ENCODE data around the gene HSD3B2. TPM values are rescaled to one million over a fixed set of nuclear protein-coding genes. Genes with fewer than 3 reads are reported as not detected.

The HSD3B2 gene
- total and polyA plus RNA-seq, 2 donors (not counting 3 experiments of a cell fraction or from before 2014, with no cell fraction given) = not detected

GRCh38 chr1:119390526-119390925 lies 24.4 kb upstream of the HSD3B2 start:
- no peak for DNase-seq (ENCODE audit: low read depth, low spot score)
- H3K4me1 ChIP-seq (ENCODE audit: control insufficient read depth, extremely low read depth, insufficient read depth, low read length) = no peaks in the 10 kb centered on the region
- TF ChIP-seq POLR2A (IDR thresholded peaks at IDR 0.05; ENCODE audit: low read depth, low read length) (no peak), CTCF (IDR thresholded peaks at IDR 0.05; ENCODE audit: extremely low read depth in 1 of 2, insufficient read depth in 1 of 2, low read depth in 1 of 2, low read length in 2 of 2) (no peak), EZH2 (IDR thresholded peaks at IDR 0.05; ENCODE audit: borderline replicate concordance, low read depth, low read length, severe bottlenecking) (no peak), MYC (IDR thresholded peaks at IDR 0.05; ENCODE audit: low read depth, low read length) (no peak), POLR2AphosphoS5 (IDR thresholded peaks at IDR 0.05; ENCODE audit: insufficient read depth, low read depth, low read length) (no peak), GATA2 (IDR thresholded peaks at IDR 0.05; ENCODE audit: insufficient read depth, insufficient read length, low read depth, low read length) (no peak), MAX (IDR thresholded peaks at IDR 0.05; ENCODE audit: insufficient read depth, insufficient read length) (no peak), FOS (IDR thresholded peaks at IDR 0.05; ENCODE audit: borderline replicate concordance, insufficient read depth, low read length) (no peak), JUN (IDR thresholded peaks at IDR 0.05; ENCODE audit: borderline replicate concordance, insufficient read depth, insufficient read length, low read depth) (no peak)
- H3K36me3 ChIP-seq (ENCODE audit: control insufficient read depth in 2 of 2, extremely low read depth in 1 of 2, insufficient read depth in 2 of 2, low read length in 2 of 2) = no peaks in the 10 kb centered on the region
- H2AFZ ChIP-seq (ENCODE audit: low read depth, low read length) = no peak overlapping the region
- no peaks in the 10 kb centered on the region for H3K79me2 ChIP-seq (ENCODE audit: control insufficient read depth, insufficient read depth, low read length)
- FAIRE-seq = no peak
- no peaks in the 10 kb centered on the region for H4K20me1 ChIP-seq (replicated peaks; ENCODE audit: control insufficient read depth, extremely low read depth, insufficient read depth, low read length)
- intact Hi-C loops (cut with micrococcal nuclease) = no loop called here
- dilution Hi-C loops (cut with MboI; ENCODE audit: extremely low pct_ligation_motif_present, low sequenced_read_pairs) = no loop called here
- H3K9ac ChIP-seq (replicated peaks; ENCODE audit: extremely low read depth, insufficient read depth, low read length) = no peak overlapping the region
- no peak overlapping the region for H3K4me2 ChIP-seq (ENCODE audit: insufficient read depth, low read length)
- no TSS peak for BruUV-seq (replicated peaks)
- no peak overlapping the region for H3K27ac ChIP-seq (ENCODE audit: insufficient read depth, low read depth, low read length)
- H3K27me3 ChIP-seq (ENCODE audit: control insufficient read depth in 2 of 2, insufficient read depth in 2 of 2, low read length in 2 of 2) = no peaks in the 10 kb centered on the region
- ChIA-PET CTCF (no interaction called here), POLR2A (no interaction called here)
- no peaks in the 10 kb centered on the region for H3K9me1 ChIP-seq (replicated peaks; ENCODE audit: control insufficient read depth, extremely low read depth, insufficient read depth, low read length)
- H3K4me3 ChIP-seq (replicated peaks in 1 of 3; ENCODE audit: insufficient read depth in 1 of 3, low read depth in 1 of 3, low read length in 3 of 3) = no peak overlapping the region
- no peaks in the 10 kb centered on the region for H3K9me3 ChIP-seq (replicated peaks; ENCODE audit: control insufficient read depth, insufficient read depth, low read length)

All from endothelial cell of umbilical vein (primary cell).